ENCODE results near the gene TMEM100. TPM values are rescaled to one million over a fixed set of nuclear protein-coding genes. Genes with fewer than 3 reads are reported as not detected.

The TMEM100 gene
- total RNA-seq, 1 donor from 2014 or later, result 21.4 TPM

DNA sequence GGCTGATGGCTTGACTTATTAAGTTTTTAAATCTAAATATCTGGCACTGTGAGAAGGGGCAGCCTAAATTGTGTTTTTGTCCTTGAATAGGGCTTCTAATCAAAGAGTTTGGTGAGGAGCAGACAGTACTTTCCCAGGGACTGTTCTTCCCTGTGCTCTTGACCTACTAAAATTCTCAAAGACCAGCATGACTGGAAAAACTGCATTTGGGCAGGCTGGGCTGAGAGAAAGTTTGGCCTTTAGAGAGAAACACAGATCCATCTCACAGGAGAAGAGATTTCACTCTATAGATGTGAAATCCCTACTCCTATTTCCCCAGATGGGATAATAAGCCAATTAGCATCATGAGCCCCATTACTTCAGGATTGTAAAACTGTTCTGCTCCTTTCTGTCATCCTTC, 35.5 kb upstream of the TMEM100 start:
- Mint-ChIP-seq H3K9me3 (no peaks in the 10 kb centered on the region), H3K36me3 (peaks cover 24% of the 10 kb centered on the region), H3K27me3 (no peaks in the 10 kb centered on the region), H3K27ac (peak overlapping the region; percentile 32), H3K4me1 (ENCODE audit: unreplicated experiment) (peaks cover 17% of the 10 kb centered on the region), H3K4me3 (no peak overlapping the region)
- TF ChIP-seq, protein P1, sequence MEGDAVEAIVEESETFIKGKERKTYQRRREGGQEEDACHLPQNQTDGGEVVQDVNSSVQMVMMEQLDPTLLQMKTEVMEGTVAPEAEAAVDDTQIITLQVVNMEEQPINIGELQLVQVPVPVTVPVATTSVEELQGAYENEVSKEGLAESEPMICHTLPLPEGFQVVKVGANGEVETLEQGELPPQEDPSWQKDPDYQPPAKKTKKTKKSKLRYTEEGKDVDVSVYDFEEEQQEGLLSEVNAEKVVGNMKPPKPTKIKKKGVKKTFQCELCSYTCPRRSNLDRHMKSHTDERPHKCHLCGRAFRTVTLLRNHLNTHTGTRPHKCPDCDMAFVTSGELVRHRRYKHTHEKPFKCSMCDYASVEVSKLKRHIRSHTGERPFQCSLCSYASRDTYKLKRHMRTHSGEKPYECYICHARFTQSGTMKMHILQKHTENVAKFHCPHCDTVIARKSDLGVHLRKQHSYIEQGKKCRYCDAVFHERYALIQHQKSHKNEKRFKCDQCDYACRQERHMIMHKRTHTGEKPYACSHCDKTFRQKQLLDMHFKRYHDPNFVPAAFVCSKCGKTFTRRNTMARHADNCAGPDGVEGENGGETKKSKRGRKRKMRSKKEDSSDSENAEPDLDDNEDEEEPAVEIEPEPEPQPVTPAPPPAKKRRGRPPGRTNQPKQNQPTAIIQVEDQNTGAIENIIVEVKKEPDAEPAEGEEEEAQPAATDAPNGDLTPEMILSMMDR (conservative IDR thresholded peaks at IDR 0.05), result no peak
- no peak for DNase-seq (ENCODE audit: extremely low spot score, unreplicated experiment)

DNA sequence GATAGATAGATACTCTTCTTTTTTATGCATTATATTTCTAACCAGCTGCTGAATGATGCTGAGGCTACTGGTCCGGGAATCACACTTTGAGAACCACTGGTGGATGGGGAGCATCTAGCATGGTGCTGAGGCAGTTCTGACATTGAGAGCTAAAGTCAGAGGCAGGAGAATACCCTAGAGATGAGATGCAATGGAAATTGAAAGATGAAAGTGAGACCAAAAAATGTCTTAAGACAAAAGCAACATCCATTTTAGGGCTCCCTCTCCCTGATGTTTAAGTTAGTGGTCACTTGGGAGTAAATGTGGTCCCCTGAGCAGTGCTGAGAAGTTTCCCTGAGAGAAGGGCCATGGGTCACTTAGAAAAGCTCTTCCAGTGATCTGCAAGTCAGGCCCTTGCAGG, 35.0 kb upstream of the TMEM100 start:
- no peaks in the 10 kb centered on the region for H3K27me3 Mint-ChIP-seq

DNA sequence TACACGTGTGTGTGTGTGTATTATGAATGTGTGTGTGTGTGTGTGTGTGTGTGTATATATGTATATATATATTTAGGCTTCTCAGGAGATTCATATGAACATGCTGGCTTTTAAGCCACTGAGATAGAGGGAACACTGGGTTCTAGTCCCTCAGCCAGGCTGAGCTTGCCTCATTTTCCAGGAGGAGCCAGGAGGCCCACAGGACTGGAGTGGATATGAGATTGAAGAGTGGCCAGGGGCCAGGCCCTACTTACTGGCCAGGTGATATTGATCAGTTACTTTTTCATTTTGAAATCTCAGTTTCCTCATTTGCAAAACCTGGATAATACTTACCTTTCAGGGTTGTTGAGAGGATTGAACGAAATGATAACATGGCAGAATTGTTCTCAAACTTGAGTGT, 34.0 kb upstream of the TMEM100 start:
- DNase-seq (ENCODE audit: extremely low spot score, unreplicated experiment), result no peak
- no peak overlapping the region for H3K27ac Mint-ChIP-seq
- no peaks in the 10 kb centered on the region for H3K27me3 Mint-ChIP-seq
- TF ChIP-seq, protein P1 (conservative IDR thresholded peaks at IDR 0.05), result no peak
- no peak overlapping the region for H3K4me3 Mint-ChIP-seq
- H3K4me1 Mint-ChIP-seq (ENCODE audit: unreplicated experiment), result peaks cover 17% of the 10 kb centered on the region
- no peaks in the 10 kb centered on the region for H3K9me3 Mint-ChIP-seq
- H3K36me3 Mint-ChIP-seq, result peaks cover 16% of the 10 kb centered on the region

More for the DNA sequence above, 35.0 kb upstream of the TMEM100 start:
- Mint-ChIP-seq H3K27ac (no peak overlapping the region), H3K9me3 (no peaks in the 10 kb centered on the region), H3K36me3 (peaks cover 24% of the 10 kb centered on the region), H3K4me1 (ENCODE audit: unreplicated experiment) (peaks cover 17% of the 10 kb centered on the region), H3K4me3 (no peak overlapping the region)
- TF ChIP-seq, protein P1 (conservative IDR thresholded peaks at IDR 0.05), result no peak
- DNase-seq (ENCODE audit: extremely low spot score, unreplicated experiment), result no peak

DNA sequence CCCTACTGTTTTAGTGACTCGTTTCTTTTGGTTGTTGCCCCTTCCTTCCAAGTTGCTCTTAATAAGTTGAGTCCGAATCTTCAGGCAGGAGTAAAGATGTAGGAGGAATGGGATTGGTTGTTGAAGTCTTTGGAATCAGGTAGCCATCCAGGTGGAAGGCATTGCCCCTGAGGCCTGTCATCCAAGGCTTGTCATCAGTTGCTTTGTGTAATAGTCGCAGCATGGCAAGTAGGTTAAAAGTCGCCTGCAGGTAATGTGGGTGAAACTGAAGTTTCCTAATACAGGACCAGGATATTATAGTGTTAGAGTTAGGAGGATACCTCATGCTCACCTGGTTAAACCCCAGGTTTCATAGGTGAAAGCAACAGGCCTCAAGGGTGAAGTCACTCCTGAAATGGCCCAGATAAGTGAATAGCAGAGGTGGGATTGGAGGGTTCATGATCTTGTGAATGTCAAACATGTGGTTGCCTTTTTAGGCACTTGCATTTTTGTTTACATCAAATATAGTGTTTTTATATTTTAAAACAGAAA, 29.1 kb upstream of the TMEM100 start:
- no peak for DNase-seq (ENCODE audit: extremely low spot score, unreplicated experiment)
- peak overlapping the region; percentile 84 for H3K27ac Mint-ChIP-seq
- H3K4me3 Mint-ChIP-seq, result peak overlapping the region; percentile 93
- peaks cover 17% of the 10 kb centered on the region for H3K4me1 Mint-ChIP-seq (ENCODE audit: unreplicated experiment)
- H3K36me3 Mint-ChIP-seq, result peaks cover 16% of the 10 kb centered on the region
- TF ChIP-seq, protein P1 (conservative IDR thresholded peaks at IDR 0.05), result no peak
- no peaks in the 10 kb centered on the region for H3K9me3 Mint-ChIP-seq
- no peaks in the 10 kb centered on the region for H3K27me3 Mint-ChIP-seq

DNA sequence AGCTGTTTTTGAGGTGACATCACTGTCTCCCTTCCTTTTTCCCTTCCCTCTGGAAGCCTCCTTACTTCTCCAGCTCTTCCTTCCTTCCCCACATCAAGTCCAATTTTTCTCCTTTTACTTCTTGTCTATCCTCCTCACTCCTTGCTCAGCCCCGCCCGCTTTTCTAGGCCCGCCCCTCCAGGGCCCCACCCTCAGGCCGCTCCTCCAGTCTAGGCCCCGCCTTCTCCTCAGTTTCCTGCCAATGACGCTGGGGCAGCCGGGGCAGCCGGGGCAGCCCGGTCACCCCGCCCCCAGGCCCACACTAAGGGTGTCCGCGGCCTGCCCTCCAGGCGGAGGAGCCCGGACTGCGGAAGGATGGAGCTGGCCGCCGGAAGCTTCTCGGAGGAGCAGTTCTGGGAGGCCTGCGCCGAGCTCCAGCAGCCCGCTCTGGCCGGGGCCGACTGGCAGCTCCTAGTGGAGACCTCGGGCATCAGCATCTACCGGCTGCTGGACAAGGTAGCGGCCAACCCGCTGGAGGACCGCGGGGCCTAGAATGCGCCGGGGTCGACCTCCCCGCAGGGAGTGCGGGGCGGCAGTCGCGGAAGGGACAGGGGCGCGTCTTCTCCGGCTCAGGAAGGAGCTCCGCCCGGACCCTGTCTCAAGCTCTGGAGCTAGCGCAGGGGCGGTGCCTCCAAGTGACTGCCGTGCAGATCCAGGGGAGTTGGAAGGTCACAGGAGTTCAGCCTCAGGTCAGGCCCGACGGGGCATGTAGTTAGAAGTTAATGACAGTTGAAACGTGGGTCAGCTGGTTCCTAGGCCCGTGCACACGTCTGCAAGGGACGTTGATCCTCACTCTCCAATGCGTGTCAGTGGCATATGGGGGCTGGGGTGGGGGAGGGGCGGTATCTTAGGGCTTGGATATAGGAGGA, 28.3 kb upstream of the TMEM100 start, which contains the start of gene PCTP:
PCTP (plus strand) TSS at position 302 of the 908 bp plus-strand sequence; CDS start at position 355, 53 bp downstream.
- peak within 1 kb of the TSS; percentile 84 for H3K27ac Mint-ChIP-seq
- H3K9me3 Mint-ChIP-seq, result no peaks in the 10 kb centered on the region
- TF ChIP-seq, protein P1 (conservative IDR thresholded peaks at IDR 0.05), result peak; percentile 68
- peaks cover 17% of the 10 kb centered on the region for H3K4me1 Mint-ChIP-seq (ENCODE audit: unreplicated experiment)
- peaks cover 15% of the 10 kb centered on the region for H3K36me3 Mint-ChIP-seq
- H3K4me3 Mint-ChIP-seq, result peak within 1 kb of the TSS; percentile 93
- peak; percentile 90 for DNase-seq (ENCODE audit: extremely low spot score, unreplicated experiment)
- no peaks in the 10 kb centered on the region for H3K27me3 Mint-ChIP-seq

Data from type B pancreatic cell (in vitro differentiated cells).